Measurements from ENCODE around the gene PARD3. TPM values are rescaled to one million over a fixed set of nuclear protein-coding genes. Genes with fewer than 3 reads are reported as not detected.

Gene PARD3
- total RNA-seq, 4 donors from 2014 or later = 42.6 to 63.6 (median 55.2) TPM

DNA sequence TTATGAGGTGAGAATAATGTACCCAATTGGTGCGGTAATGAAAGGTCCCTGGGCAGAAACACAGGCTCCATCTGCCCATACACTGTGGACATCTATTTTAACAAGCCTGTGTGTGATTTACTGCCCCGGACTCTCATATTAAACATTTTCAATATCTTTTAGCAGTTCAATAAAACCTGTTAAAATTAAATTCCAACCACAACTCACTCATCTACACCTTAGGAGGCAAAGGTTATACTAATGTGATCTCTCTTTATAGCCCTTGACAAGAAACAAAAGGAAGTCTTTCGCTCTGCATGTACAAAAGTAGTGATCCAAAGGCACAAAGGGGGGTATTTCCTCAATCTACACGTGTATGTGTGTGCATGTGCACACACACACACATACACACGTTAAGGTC is 186.0 kb downstream of the PARD3 start:
- no peak overlapping the region for H3K4me3 ChIP-seq
- no peak for TF ChIP-seq EP300 (IDR thresholded peaks at IDR 0.05)
- TF ChIP-seq CTCF (IDR thresholded peaks at IDR 0.05) = no peak
- TF ChIP-seq POLR2A (IDR thresholded peaks at IDR 0.05) = no peak
- no peak for DNase-seq (ENCODE audit: low spot score in 2 of 2)
- no peak overlapping the region for H3K27ac ChIP-seq
- 86 to 87% methylated on average over 5 of the region's 5 CpGs for WGBS, 2 donors
- no peaks in the 10 kb centered on the region for H3K27me3 ChIP-seq
- peaks cover 0 to 34% (median 12%) of the 10 kb centered on the region in 4 donors for H3K4me1 ChIP-seq
- no peaks in the 10 kb centered on the region for H3K36me3 ChIP-seq
- H3K9me3 ChIP-seq = no peaks in the 10 kb centered on the region

- Histone ChIP-seq H3K27ac (peak overlapping the region in 1 of 4 donors; percentile 12), H3K9me3 (no peaks in the 10 kb centered on the region), H3K27me3 (no peaks in the 10 kb centered on the region), H3K4me1 (peaks cover 0 to 34% (median 12%) of the 10 kb centered on the region in 4 donors), H3K36me3 (no peaks in the 10 kb centered on the region), H3K4me3 (no peak overlapping the region)
- TF ChIP-seq EP300 (IDR thresholded peaks at IDR 0.05) = no peak
- TF ChIP-seq CTCF (IDR thresholded peaks at IDR 0.05) = no peak
- no peak for TF ChIP-seq POLR2A (IDR thresholded peaks at IDR 0.05)
- WGBS, 2 donors = 42 to 45% methylated on average over 8 of the region's 8 CpGs
- DNase-seq (ENCODE audit: low spot score in 2 of 2) = peak; percentile 28 to 37
Measured at GRCh38 chr10:34628174-34628796, 186.8 kb downstream of the PARD3 start.

- Histone ChIP-seq H3K4me1 (peaks cover 0 to 34% (median 12%) of the 10 kb centered on the region in 4 donors), H3K27me3 (no peaks in the 10 kb centered on the region), H3K27ac (peak overlapping the region in 1 of 4 donors; percentile 12), H3K4me3 (no peak overlapping the region), H3K9me3 (no peaks in the 10 kb centered on the region), H3K36me3 (no peaks in the 10 kb centered on the region)
- no peak for DNase-seq (ENCODE audit: low spot score in 2 of 2)
- TF ChIP-seq CTCF (IDR thresholded peaks at IDR 0.05) = no peak
- TF ChIP-seq EP300 (IDR thresholded peaks at IDR 0.05) = no peak
- no peak for TF ChIP-seq POLR2A (IDR thresholded peaks at IDR 0.05)
- WGBS, 2 donors = 40 to 55% methylated on average over 3 of the region's 3 CpGs
Measured at GRCh38 chr10:34627741-34628140, 187.4 kb downstream of the PARD3 start.

- WGBS, 2 donors = 61 to 67% methylated on average over 6 of the region's 6 CpGs
- Histone ChIP-seq H3K27me3 (no peaks in the 10 kb centered on the region), H3K4me3 (no peak overlapping the region), H3K36me3 (no peaks in the 10 kb centered on the region), H3K4me1 (peaks cover 0 to 36% (median 12%) of the 10 kb centered on the region in 4 donors), H3K27ac (no peak overlapping the region), H3K9me3 (no peaks in the 10 kb centered on the region)
- no peak for DNase-seq (ENCODE audit: low spot score in 2 of 2)
- TF ChIP-seq CTCF (IDR thresholded peaks at IDR 0.05) (no peak), EP300 (IDR thresholded peaks at IDR 0.05) (no peak), POLR2A (IDR thresholded peaks at IDR 0.05) (no peak)
Measured at GRCh38 chr10:34627331-34627730, 187.8 kb downstream of the PARD3 start.

- WGBS, 2 donors = 78 to 82% methylated on average over 3 of the region's 3 CpGs
- no peaks in the 10 kb centered on the region for H3K27me3 ChIP-seq
- TF ChIP-seq POLR2A (IDR thresholded peaks at IDR 0.05) = no peak
- TF ChIP-seq EP300 (IDR thresholded peaks at IDR 0.05) = no peak
Measured at GRCh38 chr10:34626158-34626880, 188.8 kb downstream of the PARD3 start.

More at GRCh38 chr10:34626158-34626880, 188.8 kb downstream of the PARD3 start:
- Histone ChIP-seq H3K4me1 (peaks cover 0 to 44% (median 12%) of the 10 kb centered on the region in 4 donors), H3K27ac (no peak overlapping the region), H3K9me3 (no peaks in the 10 kb centered on the region), H3K36me3 (no peaks in the 10 kb centered on the region), H3K4me3 (no peak overlapping the region)
- DNase-seq (ENCODE audit: low spot score in 2 of 2) = no peak
